CD8-positive, alpha-beta memory T cell (primary cell): ENCODE results near the gene FSTL4. TPM values are rescaled to one million over a fixed set of nuclear protein-coding genes. Genes with fewer than 3 reads are reported as not detected.
"Not testable (repeated sequence)": the region's sequence is repeated elsewhere in the genome, so short reads cannot be mapped to it uniquely, and the experiment has no call there.

ENCODE experiments used
- CTCF ChIA-PET: fragments of 350-600 bp; sonication (Branson Sonifier 250); formaldehyde crosslinking; loops from one replicate; lab custom pipeline; 2021; ENCODE audit warnings: antibody characterized with exemption; lab: Charles Lee
- POLR2A ChIA-PET: fragments of 350-600 bp; sonication (Branson Sonifier 250); formaldehyde crosslinking; loops from one replicate; lab custom pipeline; 2021; ENCODE audit warnings: antibody characterized with exemption; lab: Charles Lee
- DNase-seq, 5 donors: peaks; one replicate each; pipeline versions ENCODE4 v3.0.0 to v3.0.0-alpha.2; 2020 to 2022; ENCODE audit warnings: mixed read lengths in 1 of 5
- H3K27ac ChIP-seq: one replicate; pipeline ENCODE4 v1.7.0; 2013; ENCODE audit warnings: low read depth, mild to moderate bottlenecking, low read length, moderate library complexity
- H3K27me3 ChIP-seq: 2 replicates; pipeline ENCODE4 v1.7.0; 2013; ENCODE audit warnings: low read length, mild to moderate bottlenecking; ENCODE audit not compliant: insufficient read depth, poor library complexity, severe bottlenecking
- H3K36me3 ChIP-seq: 2 replicates; pipeline ENCODE4 v1.7.0; 2013; ENCODE audit warnings: mild to moderate bottlenecking, low read length, moderate library complexity; ENCODE audit not compliant: insufficient read depth
- H3K4me1 ChIP-seq: 2 replicates; pipeline ENCODE4 v1.7.0; 2013; ENCODE audit warnings: mild to moderate bottlenecking, low read length, moderate library complexity; ENCODE audit not compliant: insufficient read depth
- H3K4me3 ChIP-seq: 2 replicates; pipeline ENCODE4 v1.7.0; 2013; ENCODE audit warnings: mild to moderate bottlenecking, low read length
- H3K9me3 ChIP-seq: 2 replicates; pipeline ENCODE4 v1.7.0; 2013; ENCODE audit warnings: mild to moderate bottlenecking, low read length
- H3K27ac Mint-ChIP-seq, 8 donors: one replicate each; pipeline ENCODE4 v1.8.0; 2020 to 2021; ENCODE audit warnings: mixed read lengths in 8 of 8, mild to moderate bottlenecking in 6 of 8, inconsistent platforms in 3 of 8, moderate library complexity in 3 of 8
- H3K27me3 Mint-ChIP-seq, 2 donors: one replicate each; pipeline ENCODE4 v1.8.0; 2020 to 2021; ENCODE audit warnings: mixed read lengths in 2 of 2, mild to moderate bottlenecking in 1 of 2, moderate library complexity in 1 of 2
- H3K36me3 Mint-ChIP-seq, 3 donors: one replicate each; pipeline ENCODE4 v1.8.0; 2020 to 2021; ENCODE audit warnings: mixed read lengths in 3 of 3, inconsistent platforms in 1 of 3, mild to moderate bottlenecking in 1 of 3
- H3K4me1 Mint-ChIP-seq, 3 donors: one replicate each; pipeline ENCODE4 v1.8.0; 2020 to 2021; ENCODE audit warnings: mixed read lengths in 3 of 3, inconsistent platforms in 1 of 3, mild to moderate bottlenecking in 1 of 3
- H3K4me3 Mint-ChIP-seq, 7 donors: one replicate each; pipeline ENCODE4 v1.8.0; 2020 to 2021; ENCODE audit warnings: mixed read lengths in 7 of 7, mild to moderate bottlenecking in 6 of 7, moderate library complexity in 4 of 7, inconsistent platforms in 2 of 7
- H3K9me3 Mint-ChIP-seq, 5 donors: one replicate each; pipeline ENCODE4 v1.8.0; 2020 to 2022; ENCODE audit warnings: mixed read lengths in 5 of 5, mild to moderate bottlenecking in 3 of 5, moderate library complexity in 2 of 5, inconsistent platforms in 1 of 5
- polyA plus RNA-seq: library from polyadenylated mRNA; unstranded; fragments of 300-500 nt; fragmentation: Illumina TruSeq; gene quantifications from one replicate; pipeline ENCODE4 v1.2.3, GENCODE V29; 2021
- total RNA-seq, 2 experiments: library from RNA; stranded (reverse); gene quantifications; one replicate each; pipeline ENCODE4 v1.2.3, GENCODE V29; 2021

Gene FSTL4
- total and polyA plus RNA-seq, 3 experiments from 2014 or later, result 0.33 TPM; not detected in 2

DNA sequence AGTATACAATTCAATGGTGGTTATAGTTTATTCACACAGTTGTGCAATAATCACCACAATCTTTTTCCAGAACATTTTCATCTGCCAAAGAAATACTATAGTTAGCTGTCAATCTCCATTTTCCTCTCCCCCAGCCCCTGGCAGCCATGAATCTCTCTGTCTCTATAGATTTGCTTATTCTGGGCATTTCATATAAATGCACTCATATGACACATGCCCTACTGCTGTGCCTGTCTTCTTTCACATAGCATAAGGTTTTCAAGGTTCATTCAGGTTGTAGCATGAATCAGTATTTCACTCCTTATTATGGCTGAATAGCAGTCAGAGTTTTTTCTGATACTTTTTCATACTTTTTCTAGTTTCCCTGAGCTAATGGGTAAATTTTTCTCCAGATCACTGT lies 432.9 kb downstream of the FSTL4 start:
- POLR2A ChIA-PET, result no interaction called here
- H3K9me3 Mint-ChIP-seq, result no peaks in the 10 kb centered on the region
- peaks cover 5 to 12% of the 10 kb centered on the region in 2 donors for H3K27me3 Mint-ChIP-seq

DNA sequence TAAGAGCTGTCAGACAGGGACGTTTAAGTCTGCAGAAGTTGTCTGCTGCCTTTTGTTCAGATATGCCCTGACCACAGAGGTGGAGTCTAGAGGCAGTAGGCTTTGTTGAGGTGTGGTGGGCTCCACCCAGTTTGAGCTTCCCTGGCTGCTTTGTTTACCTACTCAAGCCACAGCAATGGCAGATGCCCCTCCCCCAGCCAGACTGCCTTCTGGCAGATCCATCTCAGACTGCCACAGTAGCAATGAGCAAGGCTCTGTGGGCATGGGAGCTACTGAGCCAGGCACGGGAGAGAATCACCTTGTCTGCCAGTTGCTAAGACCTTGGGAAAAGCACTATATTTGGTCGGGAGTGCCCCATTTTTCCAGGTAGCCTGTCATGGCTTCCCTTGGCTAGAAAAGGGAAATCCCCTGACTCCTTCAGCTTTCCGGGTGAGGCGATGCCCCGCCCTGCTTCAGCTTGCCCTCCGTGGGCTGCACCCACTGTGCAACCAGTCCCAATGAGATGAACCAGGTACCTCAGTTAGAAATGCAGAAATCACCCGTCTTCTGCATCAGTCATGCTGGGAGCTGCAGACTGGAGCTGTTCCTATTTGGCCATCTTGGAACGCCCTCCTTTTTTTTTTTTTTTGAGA lies 441.5 kb downstream of the FSTL4 start:
- Mint-ChIP-seq H3K4me1 (peaks cover 19 to 23% (median 23%) of the 10 kb centered on the region in 3 donors), H3K27ac (peak overlapping the region in 5 of 8 donors; percentile 5 to 86 (median 63)), H3K4me3 (peak overlapping the region; percentile 53 to 75 (median 71)), H3K36me3 (peaks cover 0 to 17% (median 3%) of the 10 kb centered on the region in 3 donors), H3K9me3 (peaks cover 5 to 18% (median 7%) of the 10 kb centered on the region in 5 donors), H3K27me3 (peaks cover 17 to 36% of the 10 kb centered on the region in 2 donors)
- ChIA-PET POLR2A (interaction anchor here (0.6 to 1.3 kb wide), 3 partner anchors 85 to 1226 kb away, joined by 3 to 6 read pairs (median 6); no protein-coding TSS in a partner anchor), CTCF (interaction anchor here (1.1 to 1.9 kb wide), 2 partner anchors 13 to 49 kb away, joined by 3 to 4 read pairs; no protein-coding TSS in a partner anchor)
- H3K36me3 ChIP-seq, H3K4me3 ChIP-seq, H3K4me1 ChIP-seq, H3K9me3 ChIP-seq, H3K27me3 ChIP-seq, H3K27ac ChIP-seq: not testable (repeated sequence)
- DNase-seq, result peak; percentile 14 to 88 (median 69)

More for the DNA sequence above, 432.9 kb downstream of the FSTL4 start:
- no peak overlapping the region for H3K4me3 Mint-ChIP-seq
- CTCF ChIA-PET, result no interaction called here
- Histone ChIP-seq H3K36me3 (no peaks in the 10 kb centered on the region), H3K4me1 (no peaks in the 10 kb centered on the region), H3K9me3 (no peaks in the 10 kb centered on the region), H3K27ac (no peak overlapping the region), H3K4me3 (no peak overlapping the region), H3K27me3 (no peaks in the 10 kb centered on the region)
- H3K4me1 Mint-ChIP-seq, result no peaks in the 10 kb centered on the region
- no peak for DNase-seq
- H3K27ac Mint-ChIP-seq, result no peak overlapping the region
- no peaks in the 10 kb centered on the region for H3K36me3 Mint-ChIP-seq

DNA sequence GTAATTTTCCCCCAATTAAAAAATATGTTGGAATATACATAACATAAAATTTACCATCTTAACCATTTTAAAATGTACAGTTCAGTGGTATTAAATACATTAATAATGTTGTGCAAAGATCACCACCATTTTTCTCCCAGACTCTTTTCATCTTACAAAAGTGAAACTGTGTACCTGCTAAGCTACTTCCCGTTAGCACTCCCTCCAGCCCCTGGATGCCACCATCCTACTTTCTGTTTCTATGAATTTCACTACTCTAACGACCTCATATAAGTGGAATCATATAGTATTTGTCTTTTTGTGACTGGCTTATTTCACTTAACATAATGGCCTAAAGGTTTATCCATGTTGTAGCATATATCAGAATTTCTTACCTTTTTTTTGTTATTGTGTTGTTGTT lies 447.6 kb downstream of the FSTL4 start:
- Histone ChIP-seq H3K4me3 (no peak overlapping the region), H3K9me3 (no peaks in the 10 kb centered on the region), H3K27ac (no peak overlapping the region), H3K4me1 (peaks cover 8% of the 10 kb centered on the region), H3K36me3 (no peaks in the 10 kb centered on the region), H3K27me3 (no peaks in the 10 kb centered on the region)
- peaks cover 7 to 14% (median 8%) of the 10 kb centered on the region in 3 donors for H3K4me1 Mint-ChIP-seq
- ChIA-PET CTCF (interaction anchor here (1.6 kb wide), 1 partner anchor 13 kb away, joined by 3 read pairs; no protein-coding TSS in a partner anchor), POLR2A (no interaction called here)
- no peak for DNase-seq
- peaks cover 3 to 10% (median 4%) of the 10 kb centered on the region in 5 donors for H3K9me3 Mint-ChIP-seq
- H3K4me3 Mint-ChIP-seq, result peak overlapping the region in 2 of 7 donors; percentile 24 to 42
- peaks cover 10 to 38% of the 10 kb centered on the region in 2 donors for H3K27me3 Mint-ChIP-seq
- H3K36me3 Mint-ChIP-seq, result peaks cover 0 to 11% (median under 1%) of the 10 kb centered on the region in 3 donors
- H3K27ac Mint-ChIP-seq, result no peak overlapping the region

DNA sequence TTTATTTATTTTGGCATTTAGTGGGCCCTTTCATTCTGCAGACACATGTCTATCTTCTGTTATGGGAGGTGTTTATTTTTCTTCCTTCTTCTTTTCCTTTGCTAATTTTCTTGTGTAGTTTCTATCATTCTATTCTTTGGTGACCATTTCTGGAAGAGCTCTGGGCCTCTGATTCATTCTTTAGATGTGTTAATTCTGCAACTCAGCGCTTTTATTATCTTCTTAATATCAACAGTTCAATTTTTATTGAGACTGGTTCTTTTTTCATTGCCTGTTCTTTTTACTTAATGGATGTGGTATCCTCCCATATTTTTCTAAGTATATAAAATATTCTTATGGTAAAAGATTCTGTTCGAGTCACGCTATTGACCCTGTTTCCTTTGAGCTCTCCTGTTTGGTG lies 448.5 kb downstream of the FSTL4 start:
- DNase-seq, result no peak
- no peaks in the 10 kb centered on the region for H3K27me3 ChIP-seq
- Mint-ChIP-seq H3K27me3 (peaks cover 10 to 31% of the 10 kb centered on the region in 2 donors), H3K4me3 (no peak overlapping the region), H3K9me3 (peaks cover 0 to 7% (median 2%) of the 10 kb centered on the region in 5 donors), H3K27ac (no peak overlapping the region), H3K36me3 (peaks cover 0 to 7% (median 0%) of the 10 kb centered on the region in 3 donors), H3K4me1 (peaks cover 4 to 10% (median 5%) of the 10 kb centered on the region in 3 donors)
- H3K36me3 ChIP-seq, result no peaks in the 10 kb centered on the region
- H3K4me3 ChIP-seq, result no peak overlapping the region
- POLR2A ChIA-PET, result no interaction called here
- CTCF ChIA-PET, result interaction anchor here (1.6 kb wide), 1 partner anchor 12 kb away, joined by 3 read pairs; no protein-coding TSS in a partner anchor
- no peak overlapping the region for H3K27ac ChIP-seq
- H3K9me3 ChIP-seq, result no peaks in the 10 kb centered on the region
- H3K4me1 ChIP-seq, result peaks cover 4% of the 10 kb centered on the region

DNA sequence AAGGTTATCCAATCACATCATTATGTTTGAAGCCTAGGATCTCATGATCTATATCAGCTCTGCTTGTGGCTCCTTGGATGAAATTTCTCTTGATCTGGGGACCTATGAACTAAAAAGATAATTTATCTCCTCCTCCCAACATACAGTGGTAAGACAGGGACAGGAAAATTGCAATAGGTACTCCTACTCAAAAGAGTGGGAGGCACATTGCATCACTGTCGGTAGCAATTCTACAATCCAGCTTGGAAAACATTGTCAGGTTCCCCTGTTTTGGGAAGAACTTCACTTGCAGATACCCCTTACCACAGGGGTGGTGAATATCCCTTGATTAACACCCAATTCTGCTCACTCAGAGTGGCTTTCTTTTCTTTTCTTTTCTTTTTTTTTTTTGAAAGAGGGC lies 452.8 kb downstream of the FSTL4 start:
- no peaks in the 10 kb centered on the region for H3K36me3 ChIP-seq
- no peaks in the 10 kb centered on the region for H3K27me3 ChIP-seq
- POLR2A ChIA-PET, result no interaction called here
- H3K4me1 Mint-ChIP-seq, result peaks cover 0 to 5% (median 0%) of the 10 kb centered on the region in 3 donors
- H3K36me3 Mint-ChIP-seq, result no peaks in the 10 kb centered on the region
- H3K27me3 Mint-ChIP-seq, result peaks cover 3 to 5% of the 10 kb centered on the region in 2 donors
- no peak overlapping the region for H3K27ac ChIP-seq
- no peak overlapping the region for H3K4me3 ChIP-seq
- H3K4me1 ChIP-seq, result peaks cover 4% of the 10 kb centered on the region
- no peak for DNase-seq
- H3K9me3 Mint-ChIP-seq, result no peaks in the 10 kb centered on the region
- no peak overlapping the region for H3K27ac Mint-ChIP-seq
- CTCF ChIA-PET, result no interaction called here
- no peaks in the 10 kb centered on the region for H3K9me3 ChIP-seq
- H3K4me3 Mint-ChIP-seq, result no peak overlapping the region

DNA sequence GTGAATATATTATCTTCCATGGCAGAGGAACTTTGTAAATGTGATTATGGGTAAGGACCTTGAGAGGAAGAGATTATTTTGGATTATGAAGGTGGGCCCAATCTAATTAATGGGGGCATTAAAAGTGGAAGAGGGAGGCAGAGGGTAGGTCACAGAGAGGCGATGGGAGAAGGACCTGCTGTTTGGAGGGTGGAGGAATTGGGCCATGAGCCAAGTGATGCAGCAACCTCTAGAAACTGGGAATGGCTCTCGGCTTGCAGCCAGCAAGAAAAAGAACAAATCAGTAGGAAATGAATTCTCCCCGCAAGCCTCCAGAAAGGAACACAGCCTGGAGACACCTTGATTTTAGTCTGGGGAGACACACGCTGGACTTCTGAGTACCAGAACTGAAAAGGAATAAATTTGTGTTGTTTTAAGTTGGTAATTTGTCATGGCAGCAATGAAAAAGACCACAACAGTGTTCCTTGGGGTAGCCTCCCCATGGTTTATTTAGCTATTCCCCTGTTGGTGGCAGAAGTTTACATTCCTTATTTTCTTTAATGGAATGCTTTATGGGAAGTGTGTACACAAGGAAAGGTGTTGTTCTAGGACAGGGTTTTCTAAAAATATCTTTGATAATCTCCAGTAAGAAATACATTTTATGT lies 456.9 kb downstream of the FSTL4 start:
- Histone ChIP-seq H3K27me3 (no peaks in the 10 kb centered on the region), H3K27ac (no peak overlapping the region), H3K9me3 (no peaks in the 10 kb centered on the region), H3K4me1 (peaks cover 4% of the 10 kb centered on the region), H3K4me3 (no peak overlapping the region), H3K36me3 (no peaks in the 10 kb centered on the region)
- no peak overlapping the region for H3K27ac Mint-ChIP-seq
- no peak for DNase-seq
- ChIA-PET POLR2A (no interaction called here), CTCF (no interaction called here)
- H3K4me1 Mint-ChIP-seq, result peaks cover 0 to 5% (median 0%) of the 10 kb centered on the region in 3 donors
- H3K9me3 Mint-ChIP-seq, result no peaks in the 10 kb centered on the region
- H3K36me3 Mint-ChIP-seq, result no peaks in the 10 kb centered on the region
- H3K4me3 Mint-ChIP-seq, result no peak overlapping the region
- H3K27me3 Mint-ChIP-seq, result peaks cover 0 to 3% of the 10 kb centered on the region in 2 donors

DNA sequence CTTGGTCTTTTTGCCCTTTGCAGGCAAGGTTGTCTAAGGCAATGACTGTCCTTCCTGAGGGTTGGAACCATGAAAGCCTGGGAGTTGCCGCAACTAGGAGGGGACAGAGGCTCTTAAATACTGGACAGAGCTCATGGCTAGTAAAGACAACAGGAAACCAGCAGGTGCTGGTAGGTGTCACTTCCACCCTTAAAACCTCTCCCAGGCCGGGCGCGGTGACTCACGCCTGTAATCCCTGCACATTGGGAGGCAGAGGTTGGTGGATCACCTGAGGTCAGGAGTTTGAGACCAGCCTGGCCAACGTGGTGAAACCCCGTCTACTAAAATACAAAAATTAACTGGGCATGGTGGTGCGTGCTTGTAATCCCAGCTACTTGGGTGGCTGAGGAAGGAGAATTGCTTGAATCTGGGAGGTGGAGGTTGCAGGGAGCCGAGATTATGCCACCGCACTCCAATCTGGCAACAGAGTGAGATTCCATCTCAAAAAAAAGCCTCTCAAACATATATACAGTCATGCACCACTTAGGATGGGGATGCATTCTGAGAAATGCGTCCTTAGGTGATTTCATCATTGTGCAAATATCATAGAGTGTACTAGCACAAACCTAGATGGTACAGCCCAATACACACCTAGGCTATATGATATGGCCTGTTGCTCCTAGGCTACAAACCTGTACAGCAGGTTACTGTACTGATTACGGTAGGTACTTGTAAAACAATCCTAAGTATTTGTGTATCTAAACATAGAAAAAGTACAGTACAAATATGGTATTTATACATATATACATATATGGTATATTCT lies 457.9 kb downstream of the FSTL4 start:
- Mint-ChIP-seq H3K27ac (no peak overlapping the region), H3K4me3 (no peak overlapping the region), H3K27me3 (peaks cover 0 to 3% of the 10 kb centered on the region in 2 donors), H3K36me3 (no peaks in the 10 kb centered on the region), H3K9me3 (no peaks in the 10 kb centered on the region), H3K4me1 (no peaks in the 10 kb centered on the region)
- POLR2A ChIA-PET, result no interaction called here
- Histone ChIP-seq H3K9me3 (no peaks in the 10 kb centered on the region), H3K27ac (no peak overlapping the region), H3K4me3 (no peak overlapping the region), H3K4me1 (no peaks in the 10 kb centered on the region), H3K27me3 (no peaks in the 10 kb centered on the region), H3K36me3 (no peaks in the 10 kb centered on the region)
- CTCF ChIA-PET, result no interaction called here
- no peak for DNase-seq
